ENCODE results near the gene TTC29.
"Not testable (repeated sequence)": the region's sequence is repeated elsewhere in the genome, so short reads cannot be mapped to it uniquely, and the experiment has no call there.

The TTC29 gene

GRCh38 chr4:146723519-146723918 is 222.1 kb downstream of the TTC29 start:
- not testable (repeated sequence) for DNase-seq (ENCODE audit: low read depth in 2 of 2, low spot score in 1 of 2)

- DNase-seq (ENCODE audit: low read depth in 2 of 2, low spot score in 1 of 2) = no peak
These were observed 235.7 kb downstream of the TTC29 start for GRCh38 chr4:146709956-146710355.

GRCh38 chr4:146699910-146700309 is 245.8 kb downstream of the TTC29 start:
- DNase-seq (ENCODE audit: low read depth in 2 of 2, low spot score in 1 of 2) = no peak

GRCh38 chr4:146674829-146675570 is 270.7 kb downstream of the TTC29 start:
- DNase-seq (ENCODE audit: low read depth in 2 of 2, low spot score in 1 of 2) = no peak

- DNase-seq (ENCODE audit: low read depth in 2 of 2, low spot score in 1 of 2) = not testable (repeated sequence)
These were observed 281.7 kb downstream of the TTC29 start for GRCh38 chr4:146663968-146664311.

- no peak for DNase-seq (ENCODE audit: low read depth in 2 of 2, low spot score in 1 of 2)
These were observed 284.3 kb downstream of the TTC29 start for GRCh38 chr4:146661367-146661766.
